Lower lobe of right lung (tissue), 2 donors: Measurements from ENCODE around the gene IL1RAP. TPM values are rescaled to one million over a fixed set of nuclear protein-coding genes. Genes with fewer than 3 reads are reported as not detected.

Experiments
- ATAC-seq, 2 donors: fragments of 200-7000 bp; cut with Tn5 transposase; one replicate each; pipeline ENCODE4 v1.9.1; 2020 to 2022; ENCODE audit warnings: mild to moderate bottlenecking in 2 of 2, moderate library complexity in 2 of 2
- DNase-seq: peaks from one replicate; pipeline ENCODE4 v3.0.0-alpha.2; 2020
- H3K27ac ChIP-seq: fragments of 200-600 bp; one replicate; pipeline ENCODE4 v1.8.0; 2022
- H3K27me3 ChIP-seq: fragments of 200-600 bp; one replicate; pipeline ENCODE4 v1.8.0; 2022; ENCODE audit warnings: low read depth
- H3K36me3 ChIP-seq: fragments of 200-600 bp; one replicate; pipeline ENCODE4 v1.8.0; 2022; ENCODE audit warnings: mild to moderate bottlenecking
- H3K4me1 ChIP-seq: fragments of 200-600 bp; one replicate; pipeline ENCODE4 v1.8.0; 2022
- H3K4me3 ChIP-seq: fragments of 200-600 bp; one replicate; pipeline ENCODE4 v1.8.0; 2022; ENCODE audit warnings: mild to moderate bottlenecking
- H3K9me3 ChIP-seq: fragments of 200-600 bp; one replicate; pipeline ENCODE4 v1.8.0; 2022
- intact Hi-C: fragments of 100-400 bp; cut with DNase I; formaldehyde crosslinking; loops from one replicate; pipeline ENCODE4 v1.11.0; 2022
- total RNA-seq: library from RNA; stranded (reverse); fragmentation: NEBNext Ultra II Directional; extraction: Animal tissue kit (Norgen Biotek cat#: 25700); gene quantifications from one replicate; pipeline ENCODE4 v1.2.1, GENCODE V29; 2021
- TF ChIP-seq, protein P1 (sequence below): fragments of 200-600 bp; IDR thresholded peaks from one replicate; pipeline ENCODE4 v1.8.0; 2022; ENCODE audit warnings: antibody characterized with exemption, mild to moderate bottlenecking
- donor health status: DM: no; HTN: yes; CAD: no; lungs with severe emphysema.

The IL1RAP gene
- total RNA-seq, 1 donor from 2014 or later: 26.8 TPM

- Histone ChIP-seq H3K4me3 (no peak overlapping the region), H3K36me3 (no peaks in the 10 kb centered on the region), H3K4me1 (peaks cover 16% of the 10 kb centered on the region), H3K27ac (peak overlapping the region; percentile 70), H3K27me3 (no peaks in the 10 kb centered on the region), H3K9me3 (no peaks in the 10 kb centered on the region)
- ATAC-seq (peak; percentile 95), DNase-seq (peak; percentile 92)
- TF ChIP-seq, protein P1, sequence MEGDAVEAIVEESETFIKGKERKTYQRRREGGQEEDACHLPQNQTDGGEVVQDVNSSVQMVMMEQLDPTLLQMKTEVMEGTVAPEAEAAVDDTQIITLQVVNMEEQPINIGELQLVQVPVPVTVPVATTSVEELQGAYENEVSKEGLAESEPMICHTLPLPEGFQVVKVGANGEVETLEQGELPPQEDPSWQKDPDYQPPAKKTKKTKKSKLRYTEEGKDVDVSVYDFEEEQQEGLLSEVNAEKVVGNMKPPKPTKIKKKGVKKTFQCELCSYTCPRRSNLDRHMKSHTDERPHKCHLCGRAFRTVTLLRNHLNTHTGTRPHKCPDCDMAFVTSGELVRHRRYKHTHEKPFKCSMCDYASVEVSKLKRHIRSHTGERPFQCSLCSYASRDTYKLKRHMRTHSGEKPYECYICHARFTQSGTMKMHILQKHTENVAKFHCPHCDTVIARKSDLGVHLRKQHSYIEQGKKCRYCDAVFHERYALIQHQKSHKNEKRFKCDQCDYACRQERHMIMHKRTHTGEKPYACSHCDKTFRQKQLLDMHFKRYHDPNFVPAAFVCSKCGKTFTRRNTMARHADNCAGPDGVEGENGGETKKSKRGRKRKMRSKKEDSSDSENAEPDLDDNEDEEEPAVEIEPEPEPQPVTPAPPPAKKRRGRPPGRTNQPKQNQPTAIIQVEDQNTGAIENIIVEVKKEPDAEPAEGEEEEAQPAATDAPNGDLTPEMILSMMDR: no peak
- intact Hi-C loops: no loop called here
Measured at GRCh38 chr3:190566043-190566933, 52.4 kb downstream of the IL1RAP start.

GRCh38 chr3:190568036-190568435, 54.2 kb downstream of the IL1RAP start:
- no peak overlapping the region for H3K27ac ChIP-seq
- intact Hi-C loops: no loop called here
- no peaks in the 10 kb centered on the region for H3K36me3 ChIP-seq

DNA sequence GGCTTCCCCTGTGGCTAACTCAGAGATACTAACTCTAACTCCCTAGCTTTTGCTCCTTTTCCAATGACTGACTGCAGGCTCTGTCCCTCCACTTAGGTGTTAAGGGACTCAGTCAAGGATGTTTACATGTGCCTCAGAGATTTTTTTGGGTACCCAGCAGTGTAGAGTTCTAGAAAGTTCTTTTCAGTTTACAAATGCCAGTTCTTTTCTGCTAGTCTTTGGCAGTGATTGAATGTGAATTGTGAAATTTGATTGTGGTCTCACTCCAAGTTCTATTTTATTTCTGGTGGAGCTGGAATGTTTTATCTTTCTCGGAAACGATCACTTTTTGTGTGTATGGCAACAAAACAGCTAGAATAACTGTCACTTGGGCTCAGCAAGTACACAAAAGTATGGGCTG, 60.6 kb downstream of the IL1RAP start:
- Histone ChIP-seq H3K27me3 (no peaks in the 10 kb centered on the region), H3K36me3 (no peaks in the 10 kb centered on the region), H3K27ac (no peak overlapping the region), H3K4me3 (no peak overlapping the region), H3K9me3 (no peaks in the 10 kb centered on the region), H3K4me1 (peaks cover 18% of the 10 kb centered on the region)
- DNase-seq: no peak
- no peak for ATAC-seq
- intact Hi-C loops: no loop called here
- TF ChIP-seq, protein P1: no peak

More at GRCh38 chr3:190568036-190568435, 54.2 kb downstream of the IL1RAP start:
- peaks cover 12% of the 10 kb centered on the region for H3K4me1 ChIP-seq
- DNase-seq: no peak
- no peak for ATAC-seq
- TF ChIP-seq, protein P1: no peak
- no peaks in the 10 kb centered on the region for H3K9me3 ChIP-seq
- H3K27me3 ChIP-seq: no peaks in the 10 kb centered on the region
- H3K4me3 ChIP-seq: no peak overlapping the region

DNA sequence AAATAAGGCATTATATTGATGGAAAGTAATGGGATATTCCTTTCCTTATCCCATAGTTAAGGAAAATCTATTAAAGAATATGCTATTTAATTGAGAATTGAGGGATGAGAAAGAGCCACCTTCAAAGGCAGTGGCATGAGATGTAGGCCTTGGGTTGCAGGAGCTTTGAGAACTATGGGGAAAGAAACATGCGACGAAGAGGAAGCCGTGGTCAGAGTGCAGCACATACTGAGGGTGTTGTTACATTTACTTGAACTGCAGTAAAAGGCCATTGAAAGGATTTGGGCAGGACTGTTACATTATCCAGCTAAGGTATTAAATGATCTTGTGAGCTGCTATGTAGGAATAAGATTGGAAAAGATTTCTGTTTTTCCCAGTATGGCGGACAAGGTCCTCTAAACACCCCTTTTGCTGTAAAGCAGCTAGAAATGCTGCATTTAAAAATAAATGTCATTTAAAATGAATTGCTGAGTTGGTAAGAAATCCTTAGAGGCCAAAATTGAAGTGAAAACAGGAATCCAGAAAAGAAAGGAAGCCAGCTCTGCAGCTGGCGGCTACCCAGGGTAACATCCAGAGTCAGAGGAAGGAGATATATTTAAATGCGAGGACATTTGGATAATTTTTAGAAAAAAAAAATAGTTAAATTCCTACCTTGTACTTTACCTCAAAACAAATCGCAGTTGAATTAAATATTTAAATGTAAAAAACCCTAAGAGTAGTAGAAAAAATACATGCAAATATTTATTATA, 61.7 kb downstream of the IL1RAP start:
- intact Hi-C loops: no loop called here
- Histone ChIP-seq H3K9me3 (no peaks in the 10 kb centered on the region), H3K4me1 (peaks cover 27% of the 10 kb centered on the region), H3K4me3 (no peak overlapping the region), H3K27ac (no peak overlapping the region), H3K27me3 (no peaks in the 10 kb centered on the region), H3K36me3 (no peaks in the 10 kb centered on the region)
- ATAC-seq (peak; percentile 51 to 57), DNase-seq (no peak)
- TF ChIP-seq, protein P1: no peak

GRCh38 chr3:190577225-190577624, 63.3 kb downstream of the IL1RAP start:
- Histone ChIP-seq H3K27me3 (no peaks in the 10 kb centered on the region), H3K4me3 (no peak overlapping the region), H3K9me3 (no peaks in the 10 kb centered on the region), H3K4me1 (peaks cover 35% of the 10 kb centered on the region), H3K36me3 (no peaks in the 10 kb centered on the region), H3K27ac (no peak overlapping the region)
- intact Hi-C loops: no loop called here
- TF ChIP-seq, protein P1: no peak
- DNase-seq (no peak), ATAC-seq (no peak)
